ENCODE data around the gene ITGB6.

- no peak for TF ChIP-seq EP300 (IDR thresholded peaks at IDR 0.05; ENCODE audit: borderline replicate concordance)
- TF ChIP-seq, protein P1, sequence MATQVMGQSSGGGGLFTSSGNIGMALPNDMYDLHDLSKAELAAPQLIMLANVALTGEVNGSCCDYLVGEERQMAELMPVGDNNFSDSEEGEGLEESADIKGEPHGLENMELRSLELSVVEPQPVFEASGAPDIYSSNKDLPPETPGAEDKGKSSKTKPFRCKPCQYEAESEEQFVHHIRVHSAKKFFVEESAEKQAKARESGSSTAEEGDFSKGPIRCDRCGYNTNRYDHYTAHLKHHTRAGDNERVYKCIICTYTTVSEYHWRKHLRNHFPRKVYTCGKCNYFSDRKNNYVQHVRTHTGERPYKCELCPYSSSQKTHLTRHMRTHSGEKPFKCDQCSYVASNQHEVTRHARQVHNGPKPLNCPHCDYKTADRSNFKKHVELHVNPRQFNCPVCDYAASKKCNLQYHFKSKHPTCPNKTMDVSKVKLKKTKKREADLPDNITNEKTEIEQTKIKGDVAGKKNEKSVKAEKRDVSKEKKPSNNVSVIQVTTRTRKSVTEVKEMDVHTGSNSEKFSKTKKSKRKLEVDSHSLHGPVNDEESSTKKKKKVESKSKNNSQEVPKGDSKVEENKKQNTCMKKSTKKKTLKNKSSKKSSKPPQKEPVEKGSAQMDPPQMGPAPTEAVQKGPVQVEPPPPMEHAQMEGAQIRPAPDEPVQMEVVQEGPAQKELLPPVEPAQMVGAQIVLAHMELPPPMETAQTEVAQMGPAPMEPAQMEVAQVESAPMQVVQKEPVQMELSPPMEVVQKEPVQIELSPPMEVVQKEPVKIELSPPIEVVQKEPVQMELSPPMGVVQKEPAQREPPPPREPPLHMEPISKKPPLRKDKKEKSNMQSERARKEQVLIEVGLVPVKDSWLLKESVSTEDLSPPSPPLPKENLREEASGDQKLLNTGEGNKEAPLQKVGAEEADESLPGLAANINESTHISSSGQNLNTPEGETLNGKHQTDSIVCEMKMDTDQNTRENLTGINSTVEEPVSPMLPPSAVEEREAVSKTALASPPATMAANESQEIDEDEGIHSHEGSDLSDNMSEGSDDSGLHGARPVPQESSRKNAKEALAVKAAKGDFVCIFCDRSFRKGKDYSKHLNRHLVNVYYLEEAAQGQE (IDR thresholded peaks at IDR 0.05; ENCODE audit: low read depth) = no peak
These were observed 44.0 kb downstream of the ITGB6 start for GRCh38 chr2:160156100-160156499.
